Lung (tissue), 12 donors: ENCODE data around the gene CEP131. TPM values are rescaled to one million over a fixed set of nuclear protein-coding genes. Genes with fewer than 3 reads are reported as not detected.

Source experiments
- ATAC-seq: fragments of 200-7000 bp; cut with Tn5 transposase; one replicate; pipeline ENCODE4 v1.9.1; 2020; ENCODE audit warnings: moderate number of reproducible peaks; ENCODE audit not compliant: insufficient read depth, low FRiP score
- DNase-seq, 3 donors: peaks; one replicate each; pipeline ENCODE4 v3.0.0-alpha.2; 2013 to 2017
- H3K27ac ChIP-seq, 2 donors: one replicate each; pipeline ENCODE4 v1.5.1; 2013; ENCODE audit warnings: mild to moderate bottlenecking in 2 of 2, moderate library complexity in 2 of 2, control low read depth in 1 of 2, inconsistent platforms in 1 of 2, low read depth in 1 of 2, low read length in 1 of 2
- H3K27me3 ChIP-seq, 3 donors: one replicate each; pipeline ENCODE4 v1.5.1; 2013; ENCODE audit warnings: low read length in 2 of 3; ENCODE audit not compliant: control insufficient read depth in 3 of 3, insufficient read depth in 3 of 3
- H3K36me3 ChIP-seq, 4 donors: one replicate each; pipeline ENCODE4 v1.5.1; 2013; ENCODE audit warnings: low read length in 4 of 4, mild to moderate bottlenecking in 1 of 4, moderate library complexity in 1 of 4; ENCODE audit not compliant: control insufficient read depth in 4 of 4, insufficient read depth in 4 of 4
- H3K4me1 ChIP-seq, 5 donors: one replicate each; pipeline ENCODE4 v1.5.1; 2013; ENCODE audit warnings: low read length in 5 of 5, mild to moderate bottlenecking in 2 of 5, moderate library complexity in 1 of 5; ENCODE audit not compliant: control insufficient read depth in 5 of 5, insufficient read depth in 5 of 5
- H3K4me3 ChIP-seq: one replicate; pipeline ENCODE4 v1.5.1; 2013; ENCODE audit warnings: mild to moderate bottlenecking, control low read depth, moderate library complexity
- H3K9ac ChIP-seq, 2 donors: one replicate each; pipeline ENCODE4 v1.5.1; 2013; ENCODE audit warnings: low read length in 2 of 2, control low read depth in 1 of 2; ENCODE audit not compliant: insufficient read depth in 1 of 2
- H3K9me3 ChIP-seq, 4 donors: one replicate each; pipeline ENCODE4 v1.5.1; 2013; ENCODE audit warnings: low read length in 3 of 4, mild to moderate bottlenecking in 1 of 4, moderate library complexity in 1 of 4; ENCODE audit not compliant: control insufficient read depth in 4 of 4, insufficient read depth in 3 of 4
- CTCF ChIP-seq: IDR thresholded peaks from 2 replicates; pipeline ENCODE4 v1.5.1; 2012; ENCODE audit warnings: mild to moderate bottlenecking; ENCODE audit errors: control extremely low read depth, extremely low read depth
- WGBS, 2 donors: extraction: QIAGEN DNeasy Blood & Tissue Kit; methylation state at CpG; one replicate each; pipeline ENCODE4 v1.1.7; 2013; 5-methylcytosine and 5-hydroxymethylcytosine counted together
- polyA plus RNA-seq, 2 donors: library from polyadenylated mRNA; stranded (reverse); fragments of 200-250 nt; gene quantifications; one replicate each; pipeline ENCODE4 v1.2.1, GENCODE V29; 2013
- total RNA-seq, 2 donors: library from RNA; depleted of rRNA in 1 of 2; stranded (reverse); fragments of >200 nt in 1 of 2; gene quantifications; one replicate each; pipeline ENCODE4 v1.2.1, GENCODE V29; 2014 to 2021
- donor health status: control.
- donor health status: control.
- donor health status: Bipolar disorder and iron deficiency.
- donor health status: healthy.
- donor health status: DM: yes; HTN: yes; CAD: no.

The CEP131 gene
- total and polyA plus RNA-seq, 4 donors = 7.0 to 14.5 (median 10.9) TPM

DNA sequence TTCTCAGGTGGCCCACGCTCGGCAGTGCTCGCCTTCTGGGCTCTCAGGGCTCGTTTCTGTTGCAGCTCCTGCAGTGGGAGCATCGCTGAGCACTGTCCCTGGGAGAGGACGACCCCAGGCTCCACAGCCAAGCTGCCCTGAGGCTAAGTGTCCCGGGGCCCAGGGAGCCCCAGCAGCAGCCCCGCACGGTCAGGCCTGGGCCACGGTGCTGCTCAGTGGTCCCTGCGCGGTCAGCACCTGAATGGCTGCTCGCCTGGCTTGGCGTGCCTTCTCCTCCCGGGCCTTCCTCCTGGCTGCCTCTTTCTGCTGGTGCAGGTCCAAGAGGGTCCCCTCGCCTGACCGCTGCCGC lies 23.3 kb downstream of the CEP131 start:
- H3K4me3 ChIP-seq = no peak overlapping the region
- peaks cover 0 to 20% (median 2%) of the 10 kb centered on the region in 4 donors for H3K36me3 ChIP-seq
- DNase-seq (no peak), ATAC-seq (no peak)
- WGBS, 2 donors = 93% methylated on average over 18 of the region's 18 CpGs
- H3K4me1 ChIP-seq = peaks cover 0 to 9% (median 0%) of the 10 kb centered on the region in 5 donors
- no peak overlapping the region for H3K9ac ChIP-seq
- H3K27ac ChIP-seq = peak overlapping the region in 1 of 2 donors; percentile 8
- no peak for TF ChIP-seq CTCF
- no peaks in the 10 kb centered on the region for H3K27me3 ChIP-seq
- H3K9me3 ChIP-seq = no peaks in the 10 kb centered on the region

DNA sequence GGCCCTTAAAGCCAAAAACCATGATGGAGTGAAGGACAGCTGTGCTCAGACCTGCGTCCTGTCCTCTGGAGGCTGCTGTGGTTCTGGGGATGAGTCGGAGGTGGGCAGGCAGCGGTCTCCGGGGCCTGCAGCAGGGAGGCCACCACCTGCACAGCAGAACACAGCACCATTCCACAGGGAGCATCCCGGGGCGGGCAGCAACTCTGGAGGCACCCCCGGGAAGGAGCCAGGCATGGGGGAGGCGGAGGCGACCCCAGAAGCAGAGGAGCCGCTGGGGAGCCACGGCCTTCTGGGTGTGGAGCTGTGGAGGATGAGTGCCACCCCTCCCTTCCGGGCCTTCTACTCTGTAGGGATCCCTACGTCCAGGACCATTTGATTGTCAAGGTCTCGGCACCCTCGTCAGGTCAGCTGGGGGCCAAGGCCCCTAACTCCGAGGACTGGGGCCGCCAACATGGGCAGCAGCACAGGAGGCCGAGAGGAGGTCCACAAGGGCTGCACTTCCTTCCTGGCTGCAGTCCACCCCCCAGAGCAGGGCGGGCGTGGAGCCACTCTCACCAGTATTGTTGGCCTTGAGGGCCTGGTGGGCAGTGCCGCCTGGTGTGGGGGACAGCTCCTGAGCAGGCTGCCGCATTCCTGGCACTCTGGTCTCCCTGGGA lies 23.8 kb downstream of the CEP131 start:
- peaks cover 0 to 13% (median 0%) of the 10 kb centered on the region in 5 donors for H3K4me1 ChIP-seq
- TF ChIP-seq CTCF = no peak
- peaks cover 0 to 19% (median 2%) of the 10 kb centered on the region in 4 donors for H3K36me3 ChIP-seq
- H3K4me3 ChIP-seq = no peak overlapping the region
- peak overlapping the region in 1 of 2 donors; percentile 8 for H3K27ac ChIP-seq
- WGBS, 2 donors = 83 to 86% methylated on average over 22 of the region's 22 CpGs
- DNase-seq (no peak), ATAC-seq (no peak)
- H3K9ac ChIP-seq = no peak overlapping the region
- H3K27me3 ChIP-seq = no peaks in the 10 kb centered on the region
- H3K9me3 ChIP-seq = no peaks in the 10 kb centered on the region

DNA sequence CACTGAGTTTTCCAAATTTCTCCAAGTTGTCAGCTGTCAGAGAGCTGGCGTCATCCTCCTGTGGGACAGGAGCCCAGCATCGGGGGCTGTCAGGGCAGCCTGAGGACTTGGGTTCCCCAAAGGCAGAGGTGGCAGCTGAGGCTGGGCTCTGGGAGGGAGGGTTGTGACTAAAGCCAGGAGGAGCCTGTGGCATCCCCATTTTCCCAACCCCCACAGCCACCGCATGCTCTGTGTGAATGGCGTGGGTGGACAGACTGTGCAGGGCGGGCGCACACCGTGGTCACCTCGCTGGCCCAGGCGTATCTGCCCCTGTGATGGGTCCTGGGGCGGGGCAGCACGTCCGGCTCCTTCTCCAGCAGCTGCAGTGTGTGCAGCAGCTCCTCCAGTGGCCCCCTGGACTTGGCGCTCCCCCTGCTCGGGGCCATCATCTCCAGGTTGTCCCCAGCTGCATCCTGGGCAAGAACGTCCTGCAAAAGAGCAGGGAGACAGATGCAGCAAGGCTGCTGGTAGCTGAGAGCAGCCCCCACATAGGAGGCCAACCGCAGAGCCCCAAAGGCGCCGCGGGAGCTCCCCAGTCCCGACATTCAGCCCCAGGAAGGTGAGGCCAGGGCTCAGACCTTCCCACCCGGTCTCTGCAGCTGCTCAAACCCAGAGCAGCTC lies 24.8 kb downstream of the CEP131 start:
- WGBS, 2 donors = 86 to 88% methylated on average over 18 to 21 of the region's 21 CpGs
- Histone ChIP-seq H3K4me3 (no peak overlapping the region), H3K27ac (no peak overlapping the region), H3K4me1 (peaks cover 0 to 19% (median 0%) of the 10 kb centered on the region in 5 donors), H3K9me3 (no peaks in the 10 kb centered on the region), H3K9ac (no peak overlapping the region), H3K27me3 (no peaks in the 10 kb centered on the region), H3K36me3 (peaks cover 0 to 15% (median 2%) of the 10 kb centered on the region in 4 donors)
- ATAC-seq (no peak), DNase-seq (no peak)
- TF ChIP-seq CTCF = no peak
